Gastroesophageal sphincter (tissue), 4 donors: ENCODE data around the gene UST. TPM values are rescaled to one million over a fixed set of nuclear protein-coding genes. Genes with fewer than 3 reads are reported as not detected.

ENCODE experiments used
- ATAC-seq: fragments of 150-250 bp; one replicate; pipeline ENCODE4 v1.9.1; 2016; ENCODE audit warnings: mild to moderate bottlenecking, moderate library complexity
- H3K27ac ChIP-seq, 4 donors: fragments of 200-600 bp; sonication (generic) in 3 of 4; 1 replicate in 3 of 4; 2 replicates in 1 of 4; pipeline ENCODE4 v1.5.1; 2016 to 2019
- H3K27me3 ChIP-seq: fragments of 200-600 bp; sonication (generic); one replicate; pipeline ENCODE4 v1.5.1; 2019
- H3K36me3 ChIP-seq, 2 donors: fragments of 200-600 bp; sonication (generic); one replicate each; pipeline ENCODE4 v1.5.1; 2019; ENCODE audit warnings: control low read depth in 1 of 2
- H3K4me1 ChIP-seq, 3 donors: fragments of 200-600 bp; sonication (generic); 1 replicate in 2 of 3; 2 replicates in 1 of 3; pipeline ENCODE4 v1.5.1; 2016 to 2019; ENCODE audit warnings: control low read depth in 2 of 3
- H3K4me3 ChIP-seq, 2 donors: fragments of 200-600 bp; sonication (generic); one replicate each; pipeline ENCODE4 v1.5.1; 2019; ENCODE audit warnings: mild to moderate bottlenecking in 1 of 2, moderate library complexity in 1 of 2
- H3K9me3 ChIP-seq, 3 donors: fragments of 200-600 bp; sonication (generic); one replicate each; pipeline ENCODE4 v1.5.1; 2017 to 2019; ENCODE audit warnings: control low read depth in 2 of 3
- CTCF ChIP-seq, 4 experiments: fragments of 200-600 bp in 2 of 4; fragments of 450-650 bp in 2 of 4; sonication (generic) in 1 of 4; IDR thresholded peaks; one replicate each; pipeline ENCODE4 v1.5.1; 2017 to 2019; ENCODE audit warnings: antibody characterized with exemption in 4 of 4, mild to moderate bottlenecking in 2 of 4, moderate library complexity in 2 of 4
- EP300 ChIP-seq: sonication (generic); formaldehyde crosslinking; IDR thresholded peaks from one replicate; pipeline ENCODE4 v1.6.1; 2017; ENCODE audit warnings: antibody characterized with exemption, mild to moderate bottlenecking
- POLR2A ChIP-seq, 2 donors: fragments of 450-650 bp; IDR thresholded peaks; one replicate each; pipeline ENCODE4 v1.6.1; 2017; ENCODE audit warnings: antibody characterized with exemption in 2 of 2, mild to moderate bottlenecking in 2 of 2, moderate library complexity in 1 of 2
- POLR2AphosphoS5 ChIP-seq: sonication (generic); formaldehyde crosslinking; IDR thresholded peaks from one replicate; pipeline ENCODE4 v1.6.1; 2017; ENCODE audit warnings: antibody characterized with exemption
- WGBS, 2 donors: methylation state at CpG; one replicate each; pipeline ENCODE4 v1.1.5; 2018; ENCODE audit warnings: low coverage in 1 of 2; 5-methylcytosine and 5-hydroxymethylcytosine counted together
- total RNA-seq, 4 donors: library from RNA; depleted of rRNA; stranded (reverse); fragments of >200 nt; gene quantifications; one replicate each; pipeline ENCODE4 v1.1.0, GENCODE V29; 2016

The UST gene
- total RNA-seq, 4 donors from 2014 or later: 17.4 to 48.1 (median 32.4) TPM

- TF ChIP-seq POLR2A (IDR thresholded peaks at IDR 0.05): no peak
- no peak for TF ChIP-seq POLR2AphosphoS5
- no peak for TF ChIP-seq EP300
- no peak for TF ChIP-seq CTCF (IDR thresholded peaks at IDR 0.05)
- Histone ChIP-seq H3K27ac (no peak overlapping the region), H3K4me1 (peaks cover 0 to 23% (median 6%) of the 10 kb centered on the region in 3 donors), H3K9me3 (no peaks in the 10 kb centered on the region), H3K36me3 (no peaks in the 10 kb centered on the region), H3K4me3 (no peak overlapping the region), H3K27me3 (no peaks in the 10 kb centered on the region)
- 72 to 82% methylated on average over 3 to 5 of the region's 5 CpGs for WGBS, 2 donors
- no peak for ATAC-seq
Measured at GRCh38 chr6:149064001-149064659, 317.3 kb downstream of the UST start.

GRCh38 chr6:149064660-149065015, 317.8 kb downstream of the UST start:
- no peaks in the 10 kb centered on the region for H3K9me3 ChIP-seq
- H3K4me3 ChIP-seq: no peak overlapping the region
- ATAC-seq: no peak
- H3K36me3 ChIP-seq: no peaks in the 10 kb centered on the region
- TF ChIP-seq POLR2AphosphoS5 (no peak), EP300 (no peak), POLR2A (IDR thresholded peaks at IDR 0.05) (no peak), CTCF (IDR thresholded peaks at IDR 0.05) (no peak)
- no peak overlapping the region for H3K27ac ChIP-seq
- no peaks in the 10 kb centered on the region for H3K27me3 ChIP-seq
- peaks cover 0 to 23% (median 6%) of the 10 kb centered on the region in 3 donors for H3K4me1 ChIP-seq
- WGBS, 2 donors: 60 to 63% methylated on average over 3 to 7 of the region's 7 CpGs

GRCh38 chr6:149065121-149065520, 318.3 kb downstream of the UST start:
- H3K27ac ChIP-seq: no peak overlapping the region
- WGBS, 2 donors: 67 to 84% methylated on average over 1 to 4 of the region's 4 CpGs
- no peak for TF ChIP-seq EP300
- no peak for TF ChIP-seq POLR2A (IDR thresholded peaks at IDR 0.05)
- TF ChIP-seq POLR2AphosphoS5: no peak
- no peak for TF ChIP-seq CTCF (IDR thresholded peaks at IDR 0.05)
- no peaks in the 10 kb centered on the region for H3K9me3 ChIP-seq
- no peak for ATAC-seq
- H3K27me3 ChIP-seq: no peaks in the 10 kb centered on the region
- no peak overlapping the region for H3K4me3 ChIP-seq
- H3K4me1 ChIP-seq: peaks cover 0 to 23% (median 6%) of the 10 kb centered on the region in 3 donors
- H3K36me3 ChIP-seq: no peaks in the 10 kb centered on the region

- H3K9me3 ChIP-seq: no peaks in the 10 kb centered on the region
- H3K4me1 ChIP-seq: peaks cover 0 to 15% (median under 1%) of the 10 kb centered on the region in 3 donors
- TF ChIP-seq CTCF (IDR thresholded peaks at IDR 0.05): no peak
- TF ChIP-seq POLR2A (IDR thresholded peaks at IDR 0.05): no peak
- no peak for TF ChIP-seq EP300
- no peak for TF ChIP-seq POLR2AphosphoS5
- H3K4me3 ChIP-seq: no peak overlapping the region
- no peaks in the 10 kb centered on the region for H3K36me3 ChIP-seq
- peak; percentile 34 for ATAC-seq
- 59 to 69% methylated on average over 8 of the region's 8 CpGs for WGBS, 2 donors
- H3K27me3 ChIP-seq: no peaks in the 10 kb centered on the region
- H3K27ac ChIP-seq: peak overlapping the region in 2 of 4 donors; percentile 14 to 25
Measured at GRCh38 chr6:149065658-149066556, 319.1 kb downstream of the UST start.
